ENCODE results near the gene TUBGCP6.
"Not testable (repeated sequence)": the region's sequence is repeated elsewhere in the genome, so short reads cannot be mapped to it uniquely, and the experiment has no call there.

The TUBGCP6 gene

DNA sequence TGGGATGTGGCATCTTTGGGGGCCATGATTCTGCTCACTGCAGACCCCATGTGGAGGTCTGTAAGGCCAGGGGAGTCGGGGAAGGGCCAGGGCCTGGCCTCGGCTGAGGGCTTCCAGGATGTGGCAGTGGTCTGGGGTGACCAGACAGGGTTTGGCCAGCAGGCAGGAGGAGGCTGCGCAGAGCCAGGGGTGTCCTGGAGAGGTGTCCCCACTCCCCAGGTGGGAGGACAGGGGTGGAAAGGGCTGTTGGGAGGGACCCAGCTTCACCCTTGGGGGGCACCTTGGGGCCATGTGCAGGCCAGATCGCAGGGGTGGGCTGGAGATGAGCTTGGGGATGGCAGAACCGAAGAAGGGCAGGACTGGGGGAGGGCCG lies 70.9 kb downstream of the TUBGCP6 start:
- TF ChIP-seq SPI1 (IDR thresholded peaks at IDR 0.05; ENCODE audit: low read depth, low read length), result no peak
- no peak for TF ChIP-seq TAF1 (IDR thresholded peaks at IDR 0.05; ENCODE audit: low read depth, low read length)
- no peak for TF ChIP-seq POLR2A (IDR thresholded peaks at IDR 0.05; ENCODE audit: low read depth, low read length)
- no peak for TF ChIP-seq POU2F2 (IDR thresholded peaks at IDR 0.05; ENCODE audit: low read depth, low read length)
- no peak for TF ChIP-seq PAX5 (IDR thresholded peaks at IDR 0.05; ENCODE audit: insufficient read depth, low read length, severe bottlenecking)
- no peak for TF ChIP-seq POLR2AphosphoS5 (IDR thresholded peaks at IDR 0.05; ENCODE audit: low read depth, low read length)
- FAIRE-seq (no peak), DNase-seq (ENCODE audit: insufficient read length, low spot score) (no peak)

DNA sequence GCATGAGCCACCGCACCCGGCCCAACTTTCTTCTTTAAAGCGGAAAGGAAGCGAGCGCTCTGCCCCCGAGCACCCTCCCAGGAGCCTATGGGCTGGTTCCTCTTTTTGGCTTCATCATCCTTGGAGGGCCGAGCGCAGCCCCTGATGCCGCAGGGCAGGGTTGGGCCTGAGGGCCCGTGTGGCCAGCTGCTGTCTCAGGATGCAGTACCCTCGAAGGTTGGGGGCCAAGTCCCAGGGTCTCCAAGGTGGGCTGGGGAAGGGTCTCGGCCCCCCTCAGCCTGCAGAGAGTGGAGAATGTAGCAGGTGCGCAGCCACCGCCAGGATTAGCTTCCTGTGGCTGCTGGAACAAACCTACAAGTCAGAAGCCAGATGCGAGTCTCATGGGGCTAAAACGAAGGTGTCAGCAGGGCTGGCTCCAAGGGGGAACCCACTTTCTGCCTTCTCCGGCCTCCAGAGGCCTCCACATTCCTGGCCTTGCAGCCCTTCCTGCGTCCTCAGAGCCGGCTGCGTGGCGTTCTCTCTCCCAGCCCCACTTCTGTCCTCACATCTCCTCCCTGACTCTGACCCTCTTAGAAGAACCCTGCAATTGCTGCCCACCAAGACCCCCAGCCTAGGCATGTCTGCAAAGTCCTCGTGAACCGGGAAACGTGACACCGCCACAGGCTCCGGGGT lies 71.4 kb downstream of the TUBGCP6 start:
- FAIRE-seq (peak; percentile 71), DNase-seq (ENCODE audit: insufficient read length, low spot score) (no peak)
- no peak for TF ChIP-seq PAX5 (IDR thresholded peaks at IDR 0.05; ENCODE audit: insufficient read depth, low read length, severe bottlenecking)
- TF ChIP-seq POLR2A (IDR thresholded peaks at IDR 0.05; ENCODE audit: low read depth, low read length), result no peak
- peak; percentile 88 for TF ChIP-seq SPI1 (IDR thresholded peaks at IDR 0.05; ENCODE audit: low read depth, low read length)

DNA sequence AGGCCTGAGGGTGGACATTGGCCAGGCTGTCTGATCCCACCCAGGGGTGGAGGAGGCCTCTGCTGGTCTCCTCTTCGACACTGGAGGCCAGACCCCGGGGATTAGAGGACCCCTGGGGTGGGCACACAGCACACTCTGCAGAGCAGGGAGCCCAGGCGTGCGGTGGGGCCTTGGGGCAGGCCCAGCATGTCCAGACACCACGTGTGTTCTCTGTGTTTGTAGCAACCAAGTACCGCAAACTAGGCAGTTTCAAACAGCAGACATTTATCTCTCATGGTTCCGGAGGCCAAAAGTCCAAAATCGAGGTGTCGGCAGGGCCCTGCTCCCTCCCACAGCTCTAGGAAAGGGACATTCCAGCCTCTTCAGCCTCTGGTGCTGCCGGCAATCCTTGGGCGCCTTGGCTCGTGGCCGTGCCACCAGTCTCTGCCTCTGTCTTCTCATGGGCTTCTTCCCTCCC lies 72.8 kb downstream of the TUBGCP6 start:
- no peak for DNase-seq (ENCODE audit: insufficient read length, low spot score)
- FAIRE-seq, result no peak
- TF ChIP-seq PAX5 (IDR thresholded peaks at IDR 0.05; ENCODE audit: insufficient read depth, low read length, severe bottlenecking), result no peak
- TF ChIP-seq POU2F2 (IDR thresholded peaks at IDR 0.05; ENCODE audit: low read depth, low read length), result no peak
- TF ChIP-seq POLR2AphosphoS5 (IDR thresholded peaks at IDR 0.05; ENCODE audit: low read depth, low read length), result no peak
- TF ChIP-seq TAF1 (IDR thresholded peaks at IDR 0.05; ENCODE audit: low read depth, low read length), result no peak
- no peak for TF ChIP-seq POLR2A (IDR thresholded peaks at IDR 0.05; ENCODE audit: low read depth, low read length)
- no peak for TF ChIP-seq SPI1 (IDR thresholded peaks at IDR 0.05; ENCODE audit: low read depth, low read length)

DNA sequence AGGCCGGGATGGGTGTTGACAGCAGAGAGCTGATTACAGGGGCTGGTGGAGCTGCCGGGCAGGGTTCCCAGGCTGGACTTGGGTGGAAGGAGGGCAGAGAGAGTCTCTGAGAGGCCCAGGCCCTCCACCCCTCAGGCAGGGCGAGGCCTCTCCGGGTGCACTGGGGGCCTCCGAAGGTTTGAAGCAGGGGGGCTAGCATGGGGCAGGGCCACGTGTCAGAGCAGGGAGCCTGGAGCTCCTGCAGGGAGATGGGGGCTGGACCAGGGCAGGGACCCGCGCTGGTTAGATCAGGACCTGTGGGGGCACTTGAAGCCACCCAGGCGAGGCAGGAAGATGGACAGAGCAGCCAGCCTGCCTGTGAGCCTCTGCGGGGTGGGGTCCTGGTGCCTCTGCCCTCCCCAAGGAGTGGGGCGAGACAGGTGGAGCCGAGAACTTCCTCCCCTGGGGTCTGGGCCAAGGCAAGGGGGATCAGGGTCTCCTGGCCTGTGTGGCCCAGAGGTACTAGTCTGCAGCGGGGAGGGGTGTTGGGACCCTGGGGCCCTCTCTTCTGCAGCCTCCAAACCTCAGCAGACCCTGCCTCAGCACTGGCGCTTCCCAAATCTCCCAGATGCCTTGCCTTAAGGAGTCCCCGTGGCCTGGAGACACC lies 73.4 kb downstream of the TUBGCP6 start:
- no peak for DNase-seq (ENCODE audit: insufficient read length, low spot score)
- TF ChIP-seq POLR2AphosphoS5 (IDR thresholded peaks at IDR 0.05; ENCODE audit: low read depth, low read length), result no peak
- no peak for TF ChIP-seq PAX5 (IDR thresholded peaks at IDR 0.05; ENCODE audit: insufficient read depth, low read length, severe bottlenecking)
- TF ChIP-seq POU2F2 (IDR thresholded peaks at IDR 0.05; ENCODE audit: low read depth, low read length), result no peak
- no peak for TF ChIP-seq POLR2A (IDR thresholded peaks at IDR 0.05; ENCODE audit: low read depth, low read length)
- no peak for TF ChIP-seq TAF1 (IDR thresholded peaks at IDR 0.05; ENCODE audit: low read depth, low read length)
- TF ChIP-seq SPI1 (IDR thresholded peaks at IDR 0.05; ENCODE audit: low read depth, low read length), result no peak
- FAIRE-seq, result no peak

DNA sequence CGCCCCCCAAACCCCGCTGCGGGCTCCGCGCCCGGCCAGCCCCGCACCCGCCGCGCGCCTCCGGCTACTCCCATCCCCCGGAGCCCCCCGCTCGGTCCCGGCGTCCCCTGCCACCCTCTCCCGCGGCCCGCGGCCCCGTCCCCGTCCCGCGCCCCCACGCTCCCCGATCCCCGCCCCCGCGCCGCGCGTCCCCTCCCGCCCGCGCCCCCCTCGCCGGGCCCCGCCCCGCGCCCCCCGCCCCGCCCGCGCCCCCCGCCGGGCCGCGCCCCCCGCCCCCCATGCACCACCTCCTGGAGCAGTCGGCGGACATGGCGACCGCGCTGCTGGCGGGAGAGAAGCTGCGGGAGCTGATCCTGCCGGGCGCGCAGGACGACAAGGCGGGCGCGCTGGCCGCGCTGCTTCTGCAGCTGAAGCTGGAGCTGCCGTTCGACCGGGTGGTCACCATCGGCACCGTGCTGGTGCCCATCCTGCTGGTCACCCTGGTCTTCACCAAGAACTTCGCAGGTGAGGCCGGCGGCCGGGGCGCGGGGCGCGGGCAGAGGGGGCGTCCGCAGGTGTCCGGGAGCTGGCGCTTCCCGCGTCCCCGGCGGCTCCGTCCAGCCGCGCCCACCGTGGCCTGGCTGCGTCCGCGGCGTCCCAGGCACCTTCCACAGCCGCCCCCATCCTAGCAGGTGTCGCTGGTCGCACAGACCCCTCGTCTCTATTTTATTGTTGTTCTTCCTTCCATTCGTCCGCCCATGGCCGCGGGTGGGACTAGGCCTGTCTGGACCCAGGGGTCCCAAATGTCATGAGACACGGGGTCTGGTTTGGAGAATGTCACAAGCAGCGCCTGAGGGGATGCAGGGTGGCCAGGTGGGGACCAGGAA lies 74.1 kb downstream of the TUBGCP6 start, which contains the start of gene PANX2:
Gene PANX2, plus strand, starts transcription at position 279 of the 866 bp plus-strand sequence. Its CDS starts 0 bp downstream, at position 279.
- TF ChIP-seq TAF1 (IDR thresholded peaks at IDR 0.05; ENCODE audit: low read depth, low read length) (no peak), PAX5 (IDR thresholded peaks at IDR 0.05; ENCODE audit: insufficient read depth, low read length, severe bottlenecking) (no peak), POLR2A (IDR thresholded peaks at IDR 0.05; ENCODE audit: low read depth, low read length) (no peak)
- DNase-seq (ENCODE audit: insufficient read length, low spot score), result no peak
- peak; percentile 26 for FAIRE-seq

DNA sequence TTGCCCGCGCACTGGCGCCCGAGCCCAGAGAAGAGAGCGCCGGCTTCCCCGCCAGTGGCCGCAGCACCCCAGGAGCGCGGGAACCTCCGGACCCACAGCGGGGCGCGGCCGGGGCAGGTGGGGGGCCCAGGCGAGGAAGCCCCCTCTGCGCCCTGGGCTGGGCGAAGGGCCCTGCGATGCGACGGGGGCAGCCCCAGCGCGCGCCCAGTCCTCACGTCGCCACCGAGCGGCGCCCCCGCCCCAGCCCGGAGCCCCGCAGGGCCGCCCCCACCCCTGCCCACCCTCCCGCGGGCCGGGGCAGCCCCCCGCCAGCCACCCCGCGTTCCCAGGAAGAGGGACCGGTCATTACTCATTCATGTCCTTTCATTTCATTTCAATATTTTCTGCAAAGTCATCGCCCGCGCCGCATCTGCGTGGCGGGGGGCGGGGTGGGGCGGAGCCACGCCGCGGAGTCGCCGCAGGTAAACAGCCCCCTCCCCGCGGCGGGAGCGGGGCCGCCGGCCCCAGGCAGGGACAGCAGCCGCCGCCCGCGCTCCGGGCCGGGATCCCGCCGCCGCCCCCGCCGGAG lies 75.0 kb downstream of the TUBGCP6 start:
- no peak for TF ChIP-seq TAF1 (IDR thresholded peaks at IDR 0.05; ENCODE audit: low read depth, low read length)
- no peak for TF ChIP-seq PAX5 (IDR thresholded peaks at IDR 0.05; ENCODE audit: insufficient read depth, low read length, severe bottlenecking)
- no peak for TF ChIP-seq POLR2AphosphoS5 (IDR thresholded peaks at IDR 0.05; ENCODE audit: low read depth, low read length)
- TF ChIP-seq SPI1 (IDR thresholded peaks at IDR 0.05; ENCODE audit: low read depth, low read length), result no peak
- TF ChIP-seq POLR2A (IDR thresholded peaks at IDR 0.05; ENCODE audit: low read depth, low read length), result no peak
- TF ChIP-seq POU2F2 (IDR thresholded peaks at IDR 0.05; ENCODE audit: low read depth, low read length), result no peak
- DNase-seq (ENCODE audit: insufficient read length, low spot score), result no peak
- FAIRE-seq, result no peak

DNA sequence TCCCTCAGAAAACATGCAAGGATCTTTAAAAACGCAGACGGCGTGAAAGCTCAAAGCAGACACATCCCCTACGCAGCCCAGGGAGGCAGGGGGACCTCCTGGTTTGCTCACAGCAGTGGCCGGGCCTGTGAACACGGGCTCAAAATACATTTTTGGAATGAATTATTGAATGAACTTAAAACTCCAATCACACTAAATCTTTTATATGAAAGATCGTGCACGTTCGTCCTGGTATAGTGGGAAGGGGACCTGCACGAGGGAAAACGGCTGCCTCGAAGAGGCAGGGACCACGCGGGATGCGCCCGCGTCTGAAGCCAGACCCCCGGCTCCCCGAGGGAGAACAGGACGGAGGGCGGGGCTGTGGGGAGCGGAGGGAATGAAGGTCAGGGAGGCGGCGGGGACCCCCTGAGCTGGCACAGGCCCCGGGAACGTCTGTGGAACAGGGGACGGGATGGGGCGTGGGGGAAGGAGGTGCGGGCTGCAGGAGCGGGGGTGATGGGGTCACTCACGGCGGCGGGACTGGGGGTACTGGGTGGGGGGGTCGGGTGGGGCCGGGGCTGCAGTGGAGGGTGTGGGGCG lies 75.6 kb downstream of the TUBGCP6 start:
- TF ChIP-seq POLR2A (IDR thresholded peaks at IDR 0.05; ENCODE audit: low read depth, low read length) (no peak), PAX5 (IDR thresholded peaks at IDR 0.05; ENCODE audit: insufficient read depth, low read length, severe bottlenecking) (no peak), SPI1 (IDR thresholded peaks at IDR 0.05; ENCODE audit: low read depth, low read length) (no peak), TAF1 (IDR thresholded peaks at IDR 0.05; ENCODE audit: low read depth, low read length) (no peak)
- FAIRE-seq (no peak), DNase-seq (ENCODE audit: insufficient read length, low spot score) (no peak)

DNA sequence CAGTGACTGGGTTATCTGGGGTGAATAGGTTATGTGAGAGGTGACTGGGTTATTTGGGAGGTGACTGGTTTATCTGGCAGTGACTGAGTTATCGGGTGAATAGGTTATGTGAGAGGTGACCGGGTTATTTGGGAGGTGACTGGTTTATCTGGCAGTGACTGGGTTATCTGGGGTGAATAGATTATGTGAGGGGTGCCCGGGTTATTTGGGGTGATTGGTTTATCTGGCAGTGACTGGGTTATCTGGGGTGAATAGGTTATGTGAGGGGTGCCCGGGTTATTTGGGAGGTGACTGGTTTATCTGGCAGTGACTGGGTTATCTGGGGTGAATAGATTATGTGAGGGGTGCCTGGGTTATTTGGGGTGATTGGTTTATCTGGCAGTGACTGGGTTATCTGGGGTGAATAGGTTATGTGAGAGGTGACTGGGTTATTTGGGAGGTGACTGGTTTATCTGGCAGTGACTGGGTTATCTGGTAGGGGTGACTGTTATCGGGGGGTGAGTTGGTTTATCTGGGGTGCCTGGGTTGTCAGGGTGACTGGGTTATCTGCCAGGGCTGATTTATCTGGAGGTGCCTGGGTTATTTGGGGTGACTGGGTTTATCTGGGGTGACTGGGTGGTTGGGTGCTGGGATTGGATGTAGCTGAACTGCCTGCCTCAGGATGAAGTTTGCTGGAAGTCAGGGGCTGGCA lies 76.2 kb downstream of the TUBGCP6 start:
- not testable (repeated sequence) for FAIRE-seq; DNase-seq (ENCODE audit: insufficient read length, low spot score)
